Left ventricle myocardium superior (tissue), 1 donor: ENCODE data around the gene SP100. TPM values are rescaled to one million over a fixed set of nuclear protein-coding genes. Genes with fewer than 3 reads are reported as not detected.

Experiments used
- ATAC-seq: fragments of 200-7000 bp; cut with Tn5 transposase; one replicate; pipeline ENCODE4 v1.9.1; 2020; ENCODE audit warnings: mild to moderate bottlenecking, moderate library complexity
- DNase-seq: peaks from one replicate; pipeline ENCODE4 v3.0.0-alpha.2; 2020
- intact Hi-C: fragments of 100-400 bp; cut with micrococcal nuclease; formaldehyde crosslinking; loops from one replicate; pipeline ENCODE4 v1.11.0; 2022
- total RNA-seq: library from RNA; stranded (reverse); fragmentation: NEBNext Ultra II Directional; extraction: Animal tissue kit (Norgen Biotek cat#: 25700); gene quantifications from one replicate; pipeline ENCODE4 v1.2.1, GENCODE V29; 2021
- donor health status: DM: no; HTN: yes; CAD: no; lungs with severe emphysema.

Gene SP100
- total RNA-seq, 1 donor from 2014 or later = 69.2 TPM

DNA sequence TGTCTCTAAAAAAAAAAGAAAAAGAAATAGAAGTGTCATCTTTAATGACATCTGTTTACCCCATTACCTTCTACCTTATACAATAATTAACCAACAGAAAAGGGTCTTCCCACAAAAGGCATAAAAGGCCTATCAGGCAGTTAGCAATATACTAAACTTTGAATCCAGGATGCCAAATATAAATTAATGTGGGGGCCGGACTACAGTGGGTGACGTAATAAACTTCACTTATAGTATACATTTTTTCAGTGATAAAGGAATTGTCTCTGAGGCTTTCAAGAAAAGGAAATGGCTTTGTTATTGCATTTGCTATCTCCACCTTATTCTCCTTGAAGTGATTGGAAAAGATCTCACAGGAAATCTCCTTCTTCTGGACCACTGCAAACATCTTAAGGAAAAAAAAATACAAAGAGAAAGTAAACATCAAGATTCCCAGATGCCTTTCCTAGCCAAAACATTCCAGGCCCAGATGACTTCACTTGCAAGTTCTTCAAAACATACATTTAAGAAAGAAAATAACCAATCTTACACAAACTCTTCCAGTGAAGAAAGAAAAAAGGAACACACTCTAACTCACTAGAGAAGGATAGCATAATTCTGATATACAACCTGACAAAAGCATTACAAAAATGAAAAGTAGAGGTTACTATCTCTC lies 170.5 kb downstream of the SP100 start:
- intact Hi-C loops = no loop called here
- no peak for DNase-seq
- no peak for ATAC-seq

DNA sequence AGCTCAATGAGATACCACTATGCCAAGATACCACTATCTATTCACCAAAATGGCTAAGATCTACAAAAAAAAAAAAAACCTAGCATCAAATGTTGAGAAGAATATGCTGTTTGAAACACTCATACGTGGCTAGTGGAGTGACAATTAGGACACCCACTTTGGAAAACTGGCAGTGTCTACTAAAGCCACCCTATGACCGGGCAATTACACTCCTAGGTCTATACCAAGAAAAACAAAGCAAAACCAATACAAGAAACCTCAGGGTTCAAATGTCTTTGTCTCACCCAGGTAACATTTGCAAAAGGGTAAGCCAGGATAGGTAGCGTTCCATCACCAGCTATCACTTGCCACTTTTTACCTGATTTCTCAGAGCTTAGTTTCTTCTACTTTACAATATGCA lies 173.0 kb downstream of the SP100 start:
- DNase-seq (no peak), ATAC-seq (no peak)
- intact Hi-C loops = no loop called here

DNA sequence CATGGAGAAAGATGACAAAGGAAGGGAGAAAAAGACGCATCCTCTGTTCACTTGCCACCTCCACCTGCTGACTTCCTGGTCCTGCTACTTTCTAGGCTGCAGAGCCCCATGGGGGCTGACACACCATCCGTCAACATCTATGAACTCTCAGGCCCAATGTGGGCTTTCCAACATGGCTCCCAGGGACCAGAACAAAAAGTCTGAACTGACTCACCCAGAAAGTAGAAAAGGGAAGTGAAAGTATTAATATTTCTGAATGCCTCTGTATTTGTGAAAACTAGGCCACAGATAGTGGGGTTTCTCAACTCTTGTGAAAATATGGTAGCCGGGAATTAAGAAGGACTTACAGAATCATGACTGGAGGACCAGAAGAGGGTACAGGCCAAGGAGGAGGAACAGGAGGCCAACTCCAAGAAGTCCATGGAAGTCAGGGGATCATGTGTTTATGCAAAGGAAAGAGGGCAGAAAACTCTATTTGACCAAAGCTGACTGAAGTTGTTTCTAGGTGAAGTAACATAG lies 173.6 kb downstream of the SP100 start:
- DNase-seq (no peak), ATAC-seq (no peak)
- intact Hi-C loops = no loop called here

GRCh38 chr2:230590333-230590732 lies 174.3 kb downstream of the SP100 start:
- ATAC-seq (no peak), DNase-seq (no peak)
- intact Hi-C loops = no loop called here

GRCh38 chr2:230591850-230592249 lies 175.8 kb downstream of the SP100 start:
- intact Hi-C loops = no loop called here
- DNase-seq = no peak
- ATAC-seq = no peak

GRCh38 chr2:230592775-230593174 lies 176.8 kb downstream of the SP100 start:
- no peak for ATAC-seq
- intact Hi-C loops = no loop called here
- DNase-seq = no peak

Other genes with a start within 250 kb of the SP100 start
- 10.6 TPM for gene SP110, start 196.2 kb upstream of the SP100 start, total RNA-seq
- 0.47 TPM for gene SP140, start 190.5 kb upstream of the SP100 start, total RNA-seq
- gene SP140L, start 89.0 kb upstream of the SP100 start, total RNA-seq = 5.7 TPM